ENCODE results near the gene KCNQ4.
A peak's percentile ranks its signal among the peaks of the same experiment; 100 is the strongest.

KCNQ4 gene

DNA sequence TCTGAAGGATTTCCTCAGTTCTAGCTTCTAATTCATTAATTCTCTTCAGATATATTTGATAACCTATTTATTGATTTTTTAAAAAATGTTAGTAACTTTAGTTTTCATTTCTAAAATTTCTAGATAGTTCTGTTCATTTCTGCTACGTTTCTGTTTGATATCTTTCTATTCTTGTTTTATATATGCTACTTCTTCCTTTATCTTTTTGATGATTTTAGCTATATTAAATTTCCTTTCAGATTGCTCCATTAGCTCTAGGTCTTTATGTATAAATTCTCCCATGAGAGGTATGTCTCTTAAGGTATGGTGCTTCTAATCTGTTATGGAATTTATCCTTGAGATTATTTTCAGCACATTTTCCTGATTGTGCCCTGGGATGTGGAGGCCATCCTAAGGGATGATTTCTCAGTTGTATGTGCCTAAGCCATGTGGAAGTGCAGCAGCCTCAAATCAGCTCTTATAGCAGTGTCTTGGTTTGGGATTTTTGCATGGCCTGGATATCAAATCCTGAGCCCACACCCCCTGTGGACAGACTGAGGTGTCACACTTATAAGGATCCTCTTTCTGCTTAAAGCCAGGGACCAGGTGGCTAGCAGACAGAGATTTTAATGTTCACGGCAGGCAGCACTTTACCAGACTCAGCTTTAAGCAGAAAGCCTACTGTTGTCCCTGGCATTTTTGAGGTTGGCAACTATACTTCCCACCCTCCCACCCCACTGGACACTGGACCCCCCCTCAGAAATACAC, 6.2 kb upstream of the KCNQ4 start:
- DNase-seq, result no peak

DNA sequence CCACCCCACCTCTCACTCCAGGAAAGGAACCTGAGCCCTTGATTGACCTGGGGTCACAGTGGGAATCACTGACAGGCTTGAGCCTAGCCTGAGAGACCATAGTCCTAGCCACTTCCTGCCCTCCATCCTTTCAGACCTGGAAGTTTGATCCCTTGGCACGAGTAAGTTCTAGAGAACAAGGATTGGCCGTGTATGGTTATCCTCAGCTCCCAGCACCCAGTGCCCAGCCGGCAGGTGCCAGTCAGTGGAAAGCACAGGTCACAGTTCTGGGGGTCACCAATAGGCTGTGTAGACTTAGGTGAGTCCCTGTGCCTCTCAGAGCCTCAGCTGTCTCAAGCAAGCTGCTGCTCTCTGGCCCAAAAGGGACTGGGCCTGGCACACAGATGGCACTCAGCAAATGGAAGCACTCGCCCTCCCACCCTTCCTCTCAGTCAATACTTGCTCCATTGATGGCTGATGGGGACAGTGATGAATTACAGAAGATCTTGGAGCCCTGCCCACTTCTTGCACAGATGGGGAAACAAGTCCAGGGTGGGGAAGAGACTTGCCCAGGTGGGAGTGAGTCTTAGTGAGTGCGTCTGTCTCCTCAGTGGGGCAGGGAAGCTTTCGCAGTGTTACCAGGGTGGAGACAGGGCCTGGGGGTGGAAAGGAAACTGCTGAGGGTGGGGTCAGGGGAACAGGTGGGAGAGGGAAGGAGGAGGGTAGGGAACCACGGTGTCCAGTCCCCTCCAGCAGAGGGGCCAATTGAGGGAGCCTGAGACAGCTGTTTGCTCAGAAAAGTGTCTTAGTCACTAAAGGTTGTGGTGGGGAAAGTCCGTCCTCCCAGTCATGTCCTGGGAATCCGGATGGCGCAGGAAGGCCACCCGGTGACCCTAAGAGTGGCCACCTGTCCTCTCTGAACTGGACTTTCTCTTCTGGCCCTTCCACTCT, 2.6 kb upstream of the KCNQ4 start:
- no peak for DNase-seq

DNA sequence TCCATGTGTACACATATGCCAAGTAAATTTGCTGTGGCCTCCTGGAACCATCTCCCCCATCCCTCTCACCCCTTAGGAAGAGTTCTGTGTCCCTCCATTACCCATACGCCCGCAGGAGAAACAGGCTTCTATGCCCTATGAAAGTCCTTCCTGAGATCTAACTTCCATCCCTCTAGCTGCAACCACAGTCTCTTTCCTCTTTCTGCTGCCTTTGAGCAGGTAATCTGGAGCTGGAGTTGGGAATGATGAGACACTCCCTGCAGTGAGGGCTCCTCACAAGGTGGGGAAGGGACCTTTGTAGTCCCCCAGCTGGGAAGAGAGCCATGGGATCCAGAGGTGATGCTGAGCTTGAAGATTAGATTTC, 2.0 kb upstream of the KCNQ4 start:
- no peak for DNase-seq

DNA sequence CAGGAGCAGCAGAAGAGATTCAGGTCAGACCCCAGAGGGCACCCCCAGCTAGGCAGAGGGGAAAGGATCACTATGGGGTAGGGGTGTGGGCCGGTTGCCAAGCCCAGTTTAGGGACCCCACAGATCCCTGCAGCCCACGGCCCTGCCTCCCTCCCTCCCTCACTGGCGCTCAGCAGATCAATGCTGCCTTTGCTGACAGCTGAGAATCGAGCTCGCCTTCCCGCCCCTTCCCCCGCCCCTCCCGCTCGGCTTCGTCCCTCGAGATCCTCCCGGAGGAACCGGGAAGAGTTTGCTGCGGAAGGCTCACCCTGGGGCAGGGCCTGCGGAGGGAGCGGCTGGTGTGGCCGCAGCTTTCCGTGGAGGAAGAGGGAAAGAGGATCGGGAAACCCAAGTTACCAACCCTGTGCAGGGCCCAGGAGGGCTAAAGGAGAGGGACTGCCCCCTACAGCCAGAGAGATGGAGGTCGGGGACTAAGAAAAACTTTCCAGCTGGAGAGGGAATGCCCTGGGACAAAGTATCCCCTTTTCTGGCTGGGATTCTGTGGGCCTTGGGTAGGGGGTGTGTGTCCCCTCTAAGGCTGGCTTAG, 1.1 kb upstream of the KCNQ4 start:
- DNase-seq, result no peak

DNA sequence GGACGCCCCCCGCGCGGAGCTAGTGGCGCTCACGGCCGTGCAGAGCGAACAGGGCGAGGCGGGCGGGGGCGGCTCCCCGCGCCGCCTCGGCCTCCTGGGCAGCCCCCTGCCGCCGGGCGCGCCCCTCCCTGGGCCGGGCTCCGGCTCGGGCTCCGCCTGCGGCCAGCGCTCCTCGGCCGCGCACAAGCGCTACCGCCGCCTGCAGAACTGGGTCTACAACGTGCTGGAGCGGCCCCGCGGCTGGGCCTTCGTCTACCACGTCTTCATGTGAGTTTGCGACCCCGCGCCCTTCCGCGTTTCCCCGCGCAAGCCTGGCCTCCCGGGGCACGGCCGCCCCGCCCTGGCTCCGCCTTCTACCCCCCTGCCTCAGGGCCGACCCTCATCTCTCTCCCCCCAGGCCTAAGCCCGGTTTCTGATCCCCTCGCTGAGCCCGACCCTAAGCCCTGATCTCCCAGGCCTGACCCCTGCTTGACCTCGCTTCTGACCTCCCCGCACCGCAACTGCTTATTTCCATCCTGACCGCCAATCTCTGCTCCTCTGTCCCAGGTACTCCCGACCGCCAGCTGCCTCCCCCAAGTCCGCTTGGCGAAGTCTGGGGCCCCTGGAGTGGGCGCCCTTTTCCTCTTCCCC, 669 bp downstream of the KCNQ4 start:
- DNase-seq, result no peak

DNA sequence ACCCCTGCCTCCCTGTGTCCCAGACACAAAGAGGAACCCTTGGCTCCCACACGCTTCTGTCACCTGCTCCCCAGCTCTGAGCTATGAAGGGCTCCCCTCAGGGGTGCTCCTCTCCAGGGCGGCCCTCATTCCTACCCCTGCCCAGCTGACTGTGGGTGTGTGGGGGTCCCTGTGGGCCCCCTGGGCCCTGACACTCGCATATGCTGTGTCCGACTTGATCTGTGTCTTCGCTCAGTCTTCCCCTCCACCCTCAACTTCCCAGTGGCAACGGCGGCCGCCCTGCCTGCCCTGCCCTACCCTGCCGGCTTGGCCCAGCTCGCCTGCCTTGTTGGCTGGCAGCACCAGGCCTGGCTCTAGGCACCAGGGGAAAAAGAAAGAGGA, 1.2 kb downstream of the KCNQ4 start:
- no peak for DNase-seq

DNA sequence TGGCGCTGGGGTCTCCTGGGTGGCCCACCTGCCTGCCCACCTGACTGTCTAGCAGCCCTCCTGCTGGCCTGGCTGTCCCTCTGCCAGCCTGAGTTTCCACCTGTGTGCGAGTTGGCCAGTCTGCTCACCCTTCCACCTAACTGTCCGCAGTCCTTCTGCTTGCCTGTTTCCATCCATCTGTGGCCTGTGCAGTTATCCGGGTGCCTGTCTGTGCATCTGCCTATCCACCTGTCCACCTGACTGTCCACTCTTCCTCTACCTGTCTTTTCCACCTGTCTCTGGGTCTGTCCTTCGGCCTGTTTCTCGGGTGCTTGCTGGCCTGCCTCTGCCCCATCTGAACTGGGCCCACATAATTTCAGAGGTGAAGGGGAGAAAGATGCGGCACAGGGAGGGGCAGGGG, 1.9 kb downstream of the KCNQ4 start:
- no peak for DNase-seq

DNA sequence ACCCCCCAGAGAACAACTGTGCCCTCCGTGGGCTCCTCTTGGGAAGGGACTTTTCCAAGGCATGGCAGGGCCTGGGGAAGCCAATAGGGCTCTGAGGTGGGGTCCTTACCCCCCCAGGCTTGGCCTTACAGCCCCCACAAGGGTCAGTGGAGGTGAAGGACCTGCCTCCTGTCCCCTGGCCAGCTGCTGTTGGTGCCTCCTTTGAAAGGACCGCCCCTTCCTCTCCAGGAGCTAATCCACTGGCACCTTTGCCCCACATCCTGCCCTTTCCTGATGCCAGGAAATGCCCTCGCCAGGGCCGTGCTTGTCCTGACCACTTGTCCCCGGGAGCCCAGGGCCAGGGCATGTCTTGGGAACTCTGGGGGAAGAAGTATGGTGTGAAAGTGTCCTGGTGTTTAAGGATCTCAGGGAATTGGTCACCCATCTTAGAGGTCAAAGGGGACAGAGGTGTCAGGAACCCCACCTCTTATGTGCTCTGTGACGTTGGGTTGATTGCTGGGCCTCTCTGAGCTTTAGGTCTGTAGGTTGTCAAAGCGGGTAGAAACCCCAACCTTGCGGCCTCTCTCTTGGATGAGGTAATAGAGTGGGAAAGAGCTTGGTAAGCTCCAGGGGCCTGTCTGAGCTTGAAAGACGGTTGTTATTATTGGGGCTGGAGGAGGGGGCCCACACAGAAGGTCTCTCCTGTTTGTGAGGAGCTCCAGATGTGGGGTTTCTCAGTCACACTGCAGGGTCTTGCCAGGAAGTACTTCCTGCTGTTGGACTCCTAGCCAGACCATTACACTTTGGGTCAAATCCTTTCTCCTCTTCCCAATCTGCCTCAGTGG, 2.8 kb downstream of the KCNQ4 start:
- DNase-seq, result no peak

DNA sequence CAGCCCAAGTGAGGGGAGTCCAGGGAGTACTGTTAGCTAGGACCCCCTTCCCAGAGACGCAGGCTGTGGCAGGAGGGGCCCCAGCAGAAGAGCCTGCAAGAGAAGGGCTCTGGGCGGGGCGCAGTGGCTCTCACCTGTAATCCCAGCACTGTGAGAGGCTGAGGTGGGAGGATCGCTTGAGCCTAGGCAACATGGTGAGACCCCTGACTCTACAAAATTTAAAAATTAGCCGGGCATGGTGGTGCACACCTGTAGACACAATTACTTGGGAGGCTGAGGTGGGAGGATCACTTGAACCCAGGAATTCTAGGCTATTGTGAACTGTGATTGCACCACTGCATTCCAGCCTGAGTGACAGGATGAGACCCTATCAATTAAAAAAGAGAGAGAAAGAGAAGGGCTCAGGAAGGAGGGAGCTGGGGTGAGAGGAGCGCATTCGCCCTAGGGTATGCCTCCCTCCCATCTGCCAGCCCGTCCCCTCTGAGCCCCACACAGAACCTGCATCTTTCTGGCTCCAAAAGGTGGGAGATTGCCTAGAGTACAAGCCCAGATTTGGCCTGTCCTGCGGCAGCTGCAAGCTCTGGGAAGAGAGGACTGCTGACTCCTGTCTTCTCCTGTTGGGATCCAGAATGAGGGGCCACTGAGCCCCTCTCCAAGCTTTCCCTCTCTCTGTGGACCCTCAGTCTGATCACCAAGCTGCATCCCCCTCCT, 3.6 kb downstream of the KCNQ4 start:
- no peak for DNase-seq

DNA sequence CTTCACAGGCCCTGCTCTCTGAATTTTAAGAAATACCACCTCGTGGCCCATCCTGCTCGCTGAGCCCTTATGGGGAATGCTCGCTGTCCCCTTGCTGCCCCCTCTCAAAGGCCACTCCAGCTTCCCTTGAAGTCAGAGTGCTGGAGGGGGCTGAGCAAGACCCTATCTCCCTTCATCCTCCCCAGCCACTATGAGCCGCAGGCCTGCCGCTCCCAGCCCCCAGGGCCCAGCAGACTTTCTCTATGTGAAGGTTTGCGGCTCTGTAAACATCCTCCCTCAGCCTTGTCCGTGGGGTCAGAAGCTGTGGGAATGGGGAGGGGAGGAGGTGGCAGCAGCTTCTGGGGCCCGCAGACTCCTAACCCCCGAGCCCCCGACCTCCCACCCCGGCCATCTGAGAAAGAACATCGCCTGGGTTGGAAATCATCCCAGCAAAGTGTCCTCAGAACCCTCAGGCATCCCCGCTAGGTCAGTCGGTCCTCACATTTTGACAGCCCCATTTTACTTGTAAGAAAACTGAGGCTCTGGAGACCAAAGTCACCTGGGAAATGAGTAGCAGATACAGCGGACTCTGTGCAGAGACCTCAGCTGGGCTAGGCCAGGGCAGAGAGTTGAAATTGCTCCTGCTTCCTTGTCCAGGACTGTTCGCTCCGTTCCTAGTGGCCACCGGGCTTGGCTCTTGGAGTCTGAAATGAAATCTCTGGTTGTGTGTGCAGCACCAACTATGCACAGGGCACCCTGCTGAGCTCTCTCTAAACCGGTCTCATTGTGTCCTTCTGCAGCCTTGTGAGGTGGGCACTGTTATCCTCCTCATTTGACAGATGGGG, 4.4 kb downstream of the KCNQ4 start:
- no peak for DNase-seq

DNA sequence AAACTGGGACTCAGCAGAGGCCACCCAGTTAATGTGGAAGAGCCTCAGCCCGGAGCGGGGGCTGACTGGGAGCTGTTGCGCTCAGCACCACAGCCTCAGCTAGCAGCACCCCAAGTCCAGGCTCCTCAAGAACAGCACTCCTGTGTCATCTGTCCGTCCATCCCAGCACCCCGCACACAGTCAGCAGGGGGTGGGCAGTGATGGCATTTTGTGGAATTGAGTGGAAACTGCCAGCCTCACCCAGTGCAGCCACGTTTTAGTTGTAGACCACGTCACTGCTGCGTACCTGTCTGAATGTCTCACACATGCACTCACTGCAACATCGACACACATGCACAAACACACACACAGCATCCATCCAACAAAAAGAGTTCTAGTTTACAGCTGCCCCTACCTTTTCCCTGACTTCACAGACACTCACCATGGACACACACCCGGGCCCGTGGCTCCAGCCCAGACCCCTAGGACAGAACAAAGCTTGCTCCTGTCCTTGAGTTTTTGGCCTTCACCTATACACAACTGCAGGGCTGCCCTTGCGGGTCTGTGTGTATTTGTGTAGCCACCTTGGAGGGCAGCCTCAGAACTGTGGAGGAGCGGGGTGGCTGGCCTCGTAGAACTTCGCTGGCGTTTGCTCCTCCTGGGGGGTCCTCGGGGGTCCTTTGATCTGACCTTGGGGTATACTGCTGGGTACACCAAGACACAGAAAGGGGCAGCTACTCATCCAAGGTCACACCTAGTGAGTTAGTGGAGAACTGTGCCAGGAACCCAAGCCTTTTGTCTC, 5.2 kb downstream of the KCNQ4 start:
- DNase-seq, result no peak

DNA sequence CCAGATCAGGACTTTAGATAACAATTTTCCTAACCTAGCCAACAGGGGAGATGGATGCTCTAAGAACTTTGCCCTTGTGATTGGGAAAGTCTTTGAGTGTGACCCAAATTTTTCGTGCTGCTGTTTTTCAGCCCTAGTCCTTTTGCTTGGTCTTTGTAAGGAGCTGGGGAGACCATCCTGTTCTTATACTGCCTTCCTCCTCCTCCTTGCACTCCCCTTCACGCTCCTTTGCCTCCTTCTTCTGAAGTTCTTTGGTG, 5.7 kb downstream of the KCNQ4 start:
- no peak for DNase-seq

DNA sequence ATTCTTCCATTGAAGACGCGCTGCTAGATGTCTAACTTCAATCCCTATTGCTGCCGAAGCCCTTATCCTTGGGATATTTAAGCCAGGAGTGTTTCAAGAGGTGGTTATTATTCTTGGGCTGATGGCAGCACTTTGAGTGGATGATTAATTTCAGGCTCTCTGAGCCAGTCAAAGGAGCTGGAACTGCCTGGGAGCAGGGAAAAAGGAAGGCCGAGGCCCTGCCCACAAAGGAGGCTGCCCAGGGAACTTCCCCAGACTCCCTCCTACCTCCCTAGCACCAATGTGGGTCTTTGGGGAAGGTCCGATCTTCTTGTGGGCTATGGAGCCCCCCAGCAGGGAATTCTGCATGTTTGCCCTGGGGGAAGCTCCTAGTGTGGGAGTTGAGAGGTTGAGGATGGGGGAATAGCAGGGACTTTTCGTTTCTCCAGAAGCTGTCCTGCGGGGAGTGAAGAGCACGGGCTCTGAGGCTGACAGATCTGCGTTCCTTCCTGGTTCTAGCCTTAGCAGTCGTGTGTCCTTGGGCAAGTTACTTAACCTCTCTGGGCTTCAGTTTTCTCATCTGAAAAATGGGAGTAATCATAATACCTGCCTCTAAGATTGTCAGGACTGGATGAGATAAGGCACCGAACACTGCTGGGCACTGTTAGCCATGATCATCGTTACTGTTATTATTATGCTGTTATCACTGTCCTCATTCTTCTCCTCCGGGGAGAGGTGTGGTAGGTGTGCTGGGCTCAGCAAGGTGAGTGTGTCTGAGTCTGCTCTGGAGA, 6.3 kb downstream of the KCNQ4 start:
- DNase-seq, result no peak

DNA sequence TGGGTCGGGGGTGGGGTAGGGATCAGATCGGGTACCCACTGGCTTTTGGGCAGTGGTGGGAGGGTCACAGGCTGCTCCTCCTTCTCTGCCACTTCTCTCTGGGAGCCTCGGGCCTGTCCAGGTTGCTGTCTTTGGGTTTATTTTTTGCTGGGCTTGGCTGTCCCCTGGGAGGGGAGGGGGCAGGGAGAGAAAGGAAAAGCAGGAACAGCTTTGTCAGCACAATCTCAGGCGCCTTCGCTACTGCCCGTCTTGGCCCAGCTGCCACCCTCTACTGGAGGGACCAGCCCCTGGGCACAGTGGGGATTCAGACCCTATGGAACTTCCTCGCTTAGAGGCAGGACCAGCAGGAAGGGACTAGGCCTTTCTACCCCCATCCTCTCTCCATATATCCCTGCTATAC, 8.4 kb downstream of the KCNQ4 start:
- DNase-seq, result no peak

DNA sequence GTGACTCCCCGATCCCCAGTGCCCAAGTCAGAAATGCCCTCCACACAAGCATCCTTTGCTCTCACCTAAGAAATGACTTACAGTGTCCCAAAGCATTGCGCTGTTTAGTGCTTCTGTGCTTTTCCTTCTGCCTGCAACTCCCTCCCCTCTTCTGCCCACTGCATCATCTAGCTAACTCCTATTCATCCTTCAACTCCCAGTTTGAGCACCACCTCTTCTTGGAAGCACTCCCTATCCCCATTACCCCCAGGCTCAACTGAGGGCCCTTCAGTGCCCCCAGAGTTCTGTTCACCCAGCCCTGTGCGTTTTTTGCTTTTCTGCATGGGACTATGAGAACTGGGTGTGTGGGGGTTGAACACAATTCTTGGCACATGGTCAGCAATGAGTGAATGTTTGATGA, 10.0 kb downstream of the KCNQ4 start:
- no peak for DNase-seq

DNA sequence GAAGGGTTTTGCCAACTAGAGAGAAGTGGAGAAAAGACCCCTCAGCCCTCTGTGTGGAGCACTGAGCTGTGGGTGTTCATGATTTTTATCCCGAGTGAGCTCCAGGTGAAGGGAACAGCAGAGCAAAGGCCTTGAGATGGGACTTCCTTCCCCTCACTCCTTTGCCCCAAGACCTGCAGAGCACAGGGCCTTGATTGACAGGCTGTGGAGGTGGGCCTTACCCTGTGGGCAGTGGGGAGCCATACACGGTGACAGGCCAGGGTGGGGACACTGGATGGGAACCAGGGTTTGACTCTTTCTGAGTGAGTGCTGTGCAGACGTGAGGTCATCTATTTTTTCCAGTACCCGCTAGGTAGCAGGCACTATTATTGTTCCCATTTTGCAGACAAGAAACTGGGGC, 10.5 kb downstream of the KCNQ4 start:
- DNase-seq, result no peak

DNA sequence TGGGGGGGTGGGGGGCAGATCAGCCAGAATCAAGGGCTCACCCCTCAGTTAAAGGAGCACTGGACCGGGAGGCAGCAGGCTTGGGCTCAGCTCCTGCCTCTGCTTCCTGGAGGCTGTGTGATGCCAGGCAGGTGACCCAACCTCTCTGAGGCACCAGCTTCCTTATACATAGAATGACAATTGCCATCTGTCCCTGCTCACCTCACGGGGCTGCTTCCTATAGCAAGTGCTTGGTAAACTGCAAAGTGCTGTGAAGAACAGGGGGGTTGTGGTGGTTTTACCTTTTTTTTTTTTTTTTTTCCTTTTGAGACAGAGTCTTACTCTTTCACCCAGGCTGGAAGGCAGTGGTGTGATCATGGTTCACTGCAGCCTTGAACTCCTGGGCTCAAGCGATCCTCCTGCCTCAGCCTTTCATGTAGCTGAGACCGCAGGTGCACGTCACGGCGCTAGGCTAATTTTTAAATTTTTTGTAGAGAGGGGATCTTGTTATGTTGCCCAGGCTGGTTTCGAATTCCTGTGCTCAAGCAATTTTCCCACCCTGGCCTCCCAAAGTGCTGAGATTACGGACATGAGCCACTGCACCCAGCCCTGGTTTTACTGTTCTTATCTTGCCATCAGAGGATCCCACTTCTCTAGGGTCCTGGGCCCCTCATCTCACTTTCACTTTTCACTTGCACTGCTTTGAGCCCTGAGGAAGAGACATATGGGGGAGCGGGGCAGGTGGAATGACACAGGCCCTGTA, 11.6 kb downstream of the KCNQ4 start:
- peak in 4 of 6 experiments; percentile 20 to 93 (median 92) for DNase-seq

DNA sequence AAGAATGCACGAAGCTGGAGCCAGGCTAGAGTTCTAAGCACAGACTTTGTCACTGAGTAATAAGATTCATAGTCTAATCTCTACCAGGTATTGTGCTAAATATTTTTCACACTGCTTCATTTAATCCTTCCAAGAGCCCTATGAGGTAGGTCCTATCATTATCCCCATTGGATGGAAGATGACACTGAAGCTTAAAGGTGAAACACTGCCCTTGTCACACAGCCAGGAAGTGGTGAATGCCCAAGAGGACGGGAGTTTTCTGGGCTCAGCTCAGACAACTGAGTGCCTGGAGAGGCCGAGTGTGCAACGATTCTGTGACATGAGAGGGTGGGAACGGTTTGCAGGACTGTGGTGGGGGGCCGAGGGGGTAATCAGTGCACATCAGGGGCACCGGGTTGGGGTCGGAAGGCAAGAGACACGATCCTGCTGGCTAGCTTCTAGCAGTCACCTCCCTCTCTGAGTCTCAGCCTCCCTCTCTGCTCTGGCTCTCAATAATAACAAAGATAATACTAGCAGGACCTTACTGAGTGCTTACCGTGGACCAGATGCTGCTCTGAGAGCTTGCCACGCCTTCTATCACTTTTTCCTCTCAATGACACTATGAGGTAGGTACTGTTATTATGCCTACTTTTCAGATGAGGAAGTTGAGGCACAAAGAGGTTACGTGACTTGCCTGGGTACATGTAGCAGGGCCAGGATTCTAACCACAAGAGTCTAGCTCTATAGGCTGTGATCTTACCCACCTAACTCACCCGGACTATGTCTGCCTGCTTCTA, 12.4 kb downstream of the KCNQ4 start:
- no peak for DNase-seq
